NCI-H2196 treated with DMSO at 0.1 percent for 48 hours (cell line): Measurements from ENCODE around the gene NBAS.
"Not testable (repeated sequence)": the region's sequence is repeated elsewhere in the genome, so short reads cannot be mapped to it uniquely, and the experiment has no call there.

Experiments
- DNase-seq: peaks from one replicate; lab custom pipeline; 2025; ENCODE audit not compliant: unreplicated experiment; lab: John Stamatoyannopoulos, UW

NBAS gene

DNA sequence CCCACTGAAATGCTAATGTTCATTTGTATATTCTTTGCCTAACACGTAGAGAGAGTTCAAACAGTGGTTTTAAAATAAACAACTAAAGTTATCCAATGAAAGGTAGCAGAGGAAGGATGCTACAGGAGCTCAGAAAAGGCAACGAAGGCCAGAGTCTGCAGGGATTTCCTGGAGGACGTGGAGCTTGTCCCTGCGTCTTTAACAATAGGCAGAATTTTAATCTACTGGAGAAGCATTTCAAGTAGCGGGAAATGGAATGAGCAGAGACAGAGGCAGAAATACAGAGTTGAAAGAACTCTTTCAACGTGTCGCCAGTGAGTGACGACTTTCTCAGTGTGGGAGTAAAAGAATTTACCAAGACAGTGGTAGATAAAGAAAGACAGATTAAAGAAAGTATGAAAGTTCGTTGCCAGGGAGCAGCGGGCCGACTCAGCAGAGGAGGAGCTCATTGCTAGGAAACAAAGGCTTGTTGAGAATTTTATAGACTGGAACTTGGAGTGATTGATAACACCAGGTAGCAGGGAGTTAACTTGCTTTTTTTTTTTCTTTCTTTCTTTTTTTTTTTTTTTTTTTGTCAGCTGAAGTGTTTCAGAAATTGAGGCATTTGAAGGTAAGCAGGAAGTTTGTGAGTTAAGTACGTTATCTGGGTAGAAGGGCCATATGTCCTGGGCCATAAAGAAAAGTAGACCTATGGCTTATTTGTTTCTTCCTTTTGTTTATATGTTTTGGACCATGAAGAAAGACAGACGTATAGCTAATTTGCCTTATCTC is 625 bp upstream of the NBAS start:
- DNase-seq, result no peak

DNA sequence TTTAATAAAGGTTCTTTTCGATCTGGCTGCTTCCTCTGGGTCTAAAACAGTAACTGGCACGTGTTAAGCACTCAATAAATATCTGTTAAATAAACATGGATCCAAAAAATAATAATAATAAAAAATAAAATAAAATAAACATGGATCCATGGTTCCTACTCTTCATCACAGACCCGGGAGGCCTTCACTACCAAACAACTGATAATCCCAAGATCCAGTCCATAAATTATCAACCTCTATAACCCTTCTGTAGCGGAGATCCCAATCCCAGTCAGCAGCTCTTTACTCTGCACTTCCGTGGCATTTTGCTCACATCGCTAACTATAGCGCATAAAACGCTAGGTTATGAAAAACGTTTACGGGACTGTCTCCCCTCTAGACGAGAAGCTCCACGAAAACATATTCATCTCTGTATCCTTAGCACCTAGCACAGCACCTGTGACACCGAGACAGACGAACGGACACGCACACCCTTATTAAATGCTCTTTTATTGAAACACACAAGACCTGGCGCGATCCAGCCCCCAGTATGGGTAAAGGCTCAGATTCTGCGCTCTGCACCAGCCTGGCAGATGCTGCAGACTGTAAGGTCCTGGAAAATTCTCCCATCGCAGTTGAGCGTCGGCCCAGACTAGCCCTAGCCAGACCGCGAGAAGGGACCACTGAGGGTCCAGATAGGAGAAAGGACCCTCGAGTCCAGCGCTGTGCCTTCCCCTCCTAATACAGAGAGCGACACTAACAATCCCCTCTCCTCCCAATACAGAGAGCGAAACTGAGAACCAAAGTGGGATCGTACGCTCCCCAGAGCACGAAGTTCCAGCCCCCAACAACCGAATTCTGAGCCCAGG is 770 bp downstream of the NBAS start:
- no peak for DNase-seq

DNA sequence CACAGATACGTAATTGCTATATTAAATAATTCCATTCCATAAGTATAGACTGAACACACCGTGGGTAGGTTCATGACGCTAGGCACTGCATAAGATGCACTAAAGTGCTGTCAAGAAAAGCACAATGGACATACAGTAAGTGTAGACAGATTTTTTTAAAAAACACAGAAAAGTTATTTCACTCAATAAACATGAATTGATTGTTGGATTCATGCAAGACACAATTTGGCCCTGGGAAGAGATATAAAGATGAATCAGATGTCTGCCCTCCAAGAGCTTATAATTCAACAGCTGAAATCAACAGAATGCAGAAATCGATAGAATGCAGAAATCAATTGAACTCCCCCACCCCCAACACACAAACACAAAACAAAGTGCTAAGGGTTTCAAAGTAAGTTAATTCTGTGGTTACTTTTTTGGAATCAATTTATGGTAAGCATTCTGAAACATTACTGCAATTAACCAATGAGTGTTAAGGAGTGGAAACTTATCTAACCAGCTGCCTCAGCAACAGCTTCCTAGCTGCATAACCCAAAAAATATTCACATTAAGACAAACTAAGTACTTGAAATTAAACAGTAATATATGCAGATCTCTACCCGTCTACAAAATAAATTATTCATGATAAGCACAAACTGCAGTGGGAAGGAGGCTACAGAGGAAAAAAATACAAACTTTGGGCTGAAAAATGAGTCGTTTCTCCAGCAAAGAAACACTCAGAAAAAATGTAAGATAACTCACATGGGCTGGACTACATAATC is 1.6 kb downstream of the NBAS start:
- DNase-seq, result no peak

DNA sequence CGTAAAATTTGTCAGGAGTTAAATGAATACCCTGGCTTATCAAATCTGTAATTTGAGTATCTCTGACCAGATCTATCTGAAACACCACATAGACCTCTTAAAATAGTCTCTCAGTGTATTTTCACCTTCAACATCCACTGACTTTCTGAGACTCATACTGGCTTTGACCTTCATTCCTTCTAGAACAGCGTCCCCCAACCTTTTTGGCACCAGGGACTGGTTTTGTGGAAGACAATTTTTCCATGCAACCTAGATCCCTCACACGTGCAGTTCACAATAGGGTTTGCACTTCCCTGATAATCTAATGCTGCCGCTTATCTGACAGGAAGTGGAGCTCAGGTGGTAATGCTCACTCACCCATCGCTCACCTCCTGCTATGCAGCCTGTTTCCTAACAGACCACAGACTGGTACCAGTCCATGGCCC is 3.2 kb downstream of the NBAS start:
- no peak for DNase-seq

DNA sequence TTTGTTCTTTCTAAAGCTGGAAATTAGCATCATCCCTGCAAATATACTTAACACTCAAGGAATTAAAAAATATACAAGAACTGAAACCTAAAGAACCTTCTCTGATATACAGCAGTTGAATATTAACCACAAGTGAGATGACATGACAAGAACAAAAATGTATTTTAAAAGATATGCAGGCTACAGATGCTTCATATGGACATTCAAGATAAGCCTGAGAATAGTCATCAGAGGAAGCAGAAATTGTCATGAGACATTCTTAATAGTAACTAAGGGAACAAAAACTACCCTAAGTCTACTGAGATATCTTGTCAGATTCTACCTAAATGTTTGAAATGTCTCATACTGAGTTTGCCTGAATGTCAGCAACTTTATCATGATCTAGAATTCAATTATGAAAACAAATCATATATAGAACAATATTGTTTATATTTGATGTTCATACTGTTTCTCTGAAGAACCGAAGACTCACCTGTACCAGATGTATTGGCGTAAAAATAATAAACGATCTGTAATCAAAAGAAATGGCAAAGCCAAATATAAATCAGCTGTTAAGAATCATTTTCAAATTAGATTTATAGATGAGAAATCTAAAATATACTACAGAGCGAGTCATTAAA is 4.7 kb downstream of the NBAS start:
- no peak for DNase-seq

DNA sequence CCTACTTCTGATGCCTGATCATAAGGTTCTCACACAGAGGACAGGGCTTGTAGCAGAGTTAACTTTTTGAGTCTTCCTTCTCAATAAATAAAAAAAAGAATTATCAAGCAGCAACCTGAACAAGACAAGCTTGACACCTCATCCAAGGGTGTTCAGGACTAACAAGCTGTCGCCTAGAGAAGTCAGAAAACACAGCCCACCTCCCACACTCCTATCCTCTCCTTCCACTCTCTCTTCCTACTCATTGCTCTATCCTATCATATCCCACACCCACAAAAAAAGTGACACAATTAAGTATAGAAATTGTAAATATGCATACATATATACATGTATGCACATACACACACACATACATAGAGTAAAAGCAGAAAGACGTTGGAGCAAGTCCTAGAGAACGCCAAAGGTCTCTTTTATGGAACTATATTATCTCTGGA is 5.4 kb downstream of the NBAS start:
- DNase-seq, result no peak

DNA sequence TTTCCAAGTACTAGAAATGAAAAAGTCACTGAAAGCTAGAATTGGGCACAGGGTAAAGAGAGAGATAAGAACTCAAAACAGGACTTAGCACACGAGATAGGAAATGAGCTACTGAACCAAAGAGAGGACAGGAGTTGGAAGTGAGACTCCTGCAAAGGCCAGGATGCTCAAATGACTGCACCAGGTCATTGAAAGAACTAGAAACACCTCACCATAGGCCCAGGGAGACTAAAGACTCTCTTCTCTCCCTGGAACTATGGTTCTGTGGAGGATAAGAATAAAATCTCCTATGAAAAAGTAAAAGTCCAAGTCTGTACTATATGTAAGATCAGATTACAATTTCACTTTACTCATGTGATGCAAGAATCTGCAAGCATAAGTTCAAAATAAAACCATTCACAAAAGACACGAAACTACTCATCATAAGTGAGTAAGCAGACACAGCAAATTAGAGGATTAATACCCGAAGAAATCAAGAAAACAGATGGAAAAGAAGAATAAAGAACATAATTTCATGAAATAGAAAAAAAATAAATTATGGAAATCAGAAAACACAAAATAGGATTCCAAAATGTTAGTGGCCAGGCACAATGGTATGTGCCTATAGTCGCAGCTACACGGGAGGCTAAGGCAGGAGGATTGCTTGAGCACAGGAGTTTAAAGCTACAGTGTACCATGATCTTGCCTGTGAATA is 6.5 kb downstream of the NBAS start:
- DNase-seq, result no peak

DNA sequence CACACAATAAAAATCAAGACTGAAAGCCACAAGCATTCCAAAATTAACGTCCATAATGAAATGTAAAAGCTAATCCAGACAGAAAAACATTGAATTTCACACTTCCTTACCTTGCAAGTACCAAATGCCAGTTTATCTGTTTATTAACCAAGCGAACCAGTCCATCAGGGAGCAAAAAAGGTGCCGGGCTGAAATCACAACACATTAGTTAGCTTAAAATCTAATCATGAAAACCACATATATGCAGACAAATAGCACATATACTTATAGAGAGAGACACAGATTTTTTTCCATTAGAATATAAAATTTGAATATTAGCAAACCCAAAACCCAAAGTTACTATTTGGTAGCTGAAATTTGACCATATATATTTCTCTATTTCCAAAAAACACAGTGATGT is 7.2 kb downstream of the NBAS start:
- no peak for DNase-seq

DNA sequence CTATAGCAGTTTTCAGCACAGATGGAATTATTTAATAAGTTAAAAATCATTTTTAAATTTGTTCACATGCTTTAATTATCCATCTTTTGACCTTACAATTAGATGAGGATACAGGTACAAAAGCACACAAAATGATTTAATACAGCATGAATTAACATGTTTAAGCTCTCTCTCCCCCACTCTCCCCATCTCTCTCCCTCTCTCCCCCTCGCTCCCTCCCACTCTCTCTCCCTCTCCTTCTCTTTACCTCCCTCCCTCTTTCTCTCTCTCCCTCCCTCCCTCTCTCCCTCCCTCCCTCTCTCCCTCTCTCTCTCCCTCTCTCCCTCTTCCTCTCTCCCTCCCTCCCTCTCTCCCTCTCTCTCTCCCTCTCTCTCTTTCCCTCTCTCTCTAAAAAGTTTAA is 7.6 kb downstream of the NBAS start:
- no peak for DNase-seq

DNA sequence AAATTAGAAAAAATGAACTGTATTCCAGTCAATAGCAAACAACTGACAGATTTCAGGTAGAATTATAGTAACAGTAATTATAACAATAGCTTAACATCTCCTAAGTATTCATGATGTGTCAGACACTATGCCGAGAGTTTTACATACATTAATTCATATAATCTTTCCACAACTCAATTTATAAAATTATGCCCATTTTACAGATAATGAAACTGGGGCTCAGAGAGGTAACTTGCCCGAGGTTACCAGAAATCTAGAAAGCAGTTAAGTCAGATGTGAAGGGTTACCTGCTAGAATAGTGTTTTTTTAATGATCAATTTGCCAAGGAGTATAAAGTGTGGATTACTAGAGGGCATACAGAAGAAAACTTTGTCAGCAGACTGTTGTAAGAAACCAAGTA is 12.2 kb downstream of the NBAS start:
- no peak for DNase-seq

DNA sequence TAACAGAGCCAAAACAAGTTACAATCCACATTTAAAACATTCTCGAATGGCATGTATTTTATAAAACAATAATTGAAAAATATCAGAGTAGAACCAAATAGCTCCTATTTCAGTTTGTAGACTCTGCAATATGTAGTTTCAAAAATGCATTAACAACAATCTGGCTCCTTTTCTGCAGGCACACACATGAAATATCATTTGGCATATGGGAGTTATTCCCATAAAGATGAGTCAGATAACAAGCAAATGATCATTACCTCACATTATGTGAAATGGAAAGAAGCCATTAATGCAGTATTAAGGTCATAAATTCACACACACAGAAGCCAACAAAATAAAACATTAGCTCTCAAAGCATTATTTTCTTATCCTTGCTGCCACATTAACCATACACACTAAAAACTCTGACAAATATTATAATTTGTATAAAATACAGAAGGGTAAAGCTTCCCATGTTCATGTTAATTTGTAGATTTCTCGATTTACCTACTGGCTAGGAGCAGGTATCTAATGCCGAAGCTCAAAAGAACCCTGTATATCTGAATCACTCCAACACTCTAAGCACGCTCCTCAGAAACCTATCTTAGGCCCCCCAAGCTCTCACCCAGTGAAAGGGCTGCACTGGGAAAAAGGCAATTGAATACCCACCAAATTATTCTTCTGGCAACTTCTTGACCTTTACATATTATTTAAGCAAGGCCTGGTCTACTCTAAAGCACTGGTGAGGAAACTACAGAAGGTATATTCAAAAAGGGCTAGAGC is 13.8 kb downstream of the NBAS start:
- DNase-seq, result no peak

DNA sequence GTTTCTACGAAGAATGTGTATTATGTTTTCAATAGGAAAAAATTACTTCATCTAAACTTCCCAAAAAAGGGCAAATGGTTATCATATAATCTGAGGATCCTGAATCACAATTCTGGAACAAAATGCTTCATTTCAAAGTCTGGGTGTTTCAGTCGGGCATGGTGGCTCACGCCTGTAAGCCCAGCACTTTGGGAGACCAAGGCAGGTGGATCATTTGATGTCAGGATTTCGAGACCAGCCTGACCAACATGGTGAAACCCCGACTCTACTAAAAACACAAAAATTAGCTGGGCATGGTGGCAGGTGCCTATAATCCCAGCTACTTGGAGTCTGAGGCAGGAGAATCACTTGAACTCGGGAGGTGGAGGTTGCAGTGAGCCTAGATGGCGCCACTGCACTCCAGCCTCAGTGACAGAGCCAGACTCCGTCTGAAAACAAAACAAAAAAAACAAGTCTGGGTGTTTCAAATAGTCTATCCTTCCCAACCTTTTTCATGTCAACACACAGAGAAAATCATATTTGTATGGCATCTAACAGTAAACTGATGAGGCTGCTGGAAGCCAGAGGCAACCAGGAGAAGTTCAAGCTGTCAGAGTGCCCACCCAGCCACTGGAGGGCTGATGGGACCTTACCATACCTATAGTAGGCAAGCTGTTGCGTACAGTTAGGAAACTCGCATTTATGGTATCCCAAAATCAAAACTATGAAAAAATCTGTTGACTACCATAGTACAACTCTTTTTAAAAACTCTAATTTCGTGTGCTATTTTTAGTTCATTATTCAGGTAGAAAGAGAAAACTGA is 14.6 kb downstream of the NBAS start:
- DNase-seq, result no peak

DNA sequence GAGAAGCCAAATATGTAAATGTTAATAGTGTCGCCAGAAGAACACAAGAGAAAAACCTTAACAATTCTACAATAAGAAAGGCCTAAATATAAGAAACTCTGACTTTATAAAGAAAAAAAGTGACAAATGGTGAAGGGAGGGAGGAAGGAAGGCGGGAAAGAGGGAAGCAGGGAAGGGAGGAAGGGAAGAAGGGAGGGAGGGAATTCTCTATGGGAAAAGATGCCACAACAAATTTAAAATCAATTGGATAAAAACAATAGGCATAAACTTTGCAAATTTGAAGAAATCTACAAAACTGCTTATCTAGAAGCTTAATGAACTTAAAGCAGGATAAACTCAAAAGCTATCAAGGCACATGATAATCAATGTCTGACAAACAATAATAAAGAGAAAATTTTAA is 16.9 kb downstream of the NBAS start:
- no peak for DNase-seq

DNA sequence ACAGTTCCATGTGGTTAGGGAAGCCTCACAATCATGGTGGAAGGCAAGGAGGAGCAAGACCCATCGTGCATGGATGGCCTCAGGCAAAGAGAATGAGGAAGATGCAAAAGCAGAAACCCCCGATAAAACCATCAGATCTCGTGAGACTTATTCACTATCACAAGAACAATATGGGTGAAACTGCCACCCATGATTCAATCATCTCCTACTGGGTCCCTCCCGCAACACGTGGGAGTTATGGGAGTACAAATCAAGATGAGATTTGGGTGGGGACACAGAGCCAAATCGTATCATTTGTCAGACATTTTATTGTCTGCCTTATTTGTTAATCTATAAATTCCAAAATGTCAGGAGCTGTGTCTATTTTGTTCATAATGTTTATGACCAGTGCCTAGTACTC is 17.6 kb downstream of the NBAS start:
- no peak for DNase-seq

DNA sequence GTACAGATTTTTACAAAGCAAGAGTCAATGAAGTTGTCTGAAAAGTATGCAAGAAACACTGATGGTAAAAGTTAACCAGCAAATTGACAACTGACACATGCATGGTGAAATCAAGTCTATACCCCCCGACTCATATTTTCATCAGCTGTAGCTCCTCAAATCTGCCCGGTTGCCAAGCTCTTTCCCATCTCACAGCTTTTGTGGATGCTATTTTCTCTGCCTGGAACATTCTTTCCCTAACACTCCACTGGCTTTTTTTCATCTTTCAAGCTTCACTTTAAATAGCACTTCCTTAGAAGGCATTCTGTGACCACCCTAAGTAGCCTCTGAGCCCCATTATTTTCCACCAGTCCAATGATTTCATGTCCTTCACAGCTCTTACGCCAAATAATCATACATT is 18.1 kb downstream of the NBAS start:
- DNase-seq, result no peak

DNA sequence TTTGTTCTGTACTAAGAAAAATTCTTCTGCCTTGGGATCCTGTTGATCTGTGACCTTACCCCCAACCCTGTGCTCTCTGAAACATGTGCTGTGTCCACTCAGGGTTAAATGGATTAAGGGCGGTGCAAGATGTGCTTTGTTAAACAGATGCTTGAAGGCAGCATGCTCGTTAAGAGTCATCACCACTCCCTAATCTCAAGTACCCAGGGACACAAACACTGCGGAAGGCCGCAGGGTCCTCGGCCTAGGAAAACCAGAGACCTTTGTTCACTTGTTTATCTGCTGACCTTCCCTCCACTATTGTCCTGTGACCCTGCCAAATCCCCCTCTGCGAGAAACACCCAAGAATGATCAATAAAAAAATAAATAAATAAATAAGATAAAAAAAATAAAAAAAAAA is 18.9 kb downstream of the NBAS start:
- not testable (repeated sequence) for DNase-seq

DNA sequence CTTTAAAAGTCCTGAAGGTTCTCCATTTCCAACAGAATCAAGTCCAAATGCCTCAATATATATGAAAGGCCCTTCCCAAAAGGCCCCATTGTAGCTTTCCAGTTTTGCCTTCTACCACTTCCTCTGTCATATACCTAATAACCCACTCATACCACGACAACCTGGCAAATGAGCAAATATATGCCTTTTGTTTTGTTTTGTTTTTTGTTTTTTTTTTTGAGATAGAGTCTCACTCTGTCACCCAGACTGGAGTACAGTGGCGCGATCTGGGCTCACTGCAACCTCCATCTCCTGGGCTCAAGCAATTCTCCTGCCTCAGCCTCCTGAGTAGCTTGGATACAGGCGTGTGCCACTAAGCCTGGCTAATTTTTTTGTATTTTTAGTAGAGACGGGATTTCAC is 20.6 kb downstream of the NBAS start:
- not testable (repeated sequence) for DNase-seq

DNA sequence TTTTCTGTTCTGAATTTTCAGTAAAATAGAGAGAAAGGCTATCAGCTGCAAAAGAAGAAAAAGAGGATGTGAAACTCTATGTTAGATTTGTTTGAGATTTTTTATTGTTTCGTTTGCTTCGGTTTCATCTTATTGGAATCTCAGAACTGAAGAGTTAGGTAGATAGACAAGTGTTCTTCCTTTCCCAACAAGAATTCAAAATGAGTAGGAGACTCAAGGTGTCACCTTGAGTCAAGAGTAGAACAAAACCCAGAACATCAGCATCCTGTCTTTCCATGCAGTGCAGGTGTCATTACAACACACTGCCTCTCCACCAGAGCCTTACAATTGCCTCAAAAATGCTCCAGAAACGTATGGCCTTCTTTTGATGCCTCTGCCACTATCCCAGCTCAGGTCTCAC is 21.1 kb downstream of the NBAS start:
- DNase-seq, result no peak

DNA sequence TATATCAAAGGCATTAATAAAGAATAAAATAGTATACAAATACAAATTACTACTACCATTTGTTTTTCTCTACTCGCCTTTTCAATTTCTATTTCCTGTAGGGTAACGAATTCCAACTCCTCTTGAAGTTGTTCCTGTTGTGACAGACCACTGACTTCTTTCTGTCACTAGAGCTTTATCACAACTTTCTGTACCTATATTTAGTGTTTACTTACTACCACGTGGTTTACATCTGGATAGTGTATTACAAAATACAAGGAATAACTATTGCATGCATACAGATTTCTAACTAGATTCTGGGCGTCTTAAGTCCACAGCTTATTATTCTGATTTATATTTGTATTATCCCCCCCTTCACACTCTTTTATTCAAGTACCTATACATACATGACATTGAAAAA is 22.3 kb downstream of the NBAS start:
- DNase-seq, result no peak
